K562 (cell line): Measurements from ENCODE around the gene NTRK1. TPM values are rescaled to one million over a fixed set of nuclear protein-coding genes. Genes with fewer than 3 reads are reported as not detected.

Experiments used
- CC2D1A ChIP-seq: fragments of 450-650 bp; IDR thresholded peaks from 2 replicates; pipeline ENCODE4 v1.6.1; 2017; ENCODE audit warnings: mild to moderate bottlenecking
- CREB1 ChIP-seq, 2 experiments: sonication (generic) in 1 of 2; formaldehyde crosslinking in 1 of 2; IDR thresholded peaks; 2 replicates each; pipeline versions ENCODE4 v1.6.1 to v1.8.0; 2012 to 2022; ENCODE audit warnings: inconsistent platforms in 1 of 2, mild to moderate bottlenecking in 1 of 2, missing genetic modification reagents in 1 of 2, moderate library complexity in 1 of 2
- DMBX1 ChIP-seq: fragments of 250-450 bp; sonication (Bioruptor Pico); IDR thresholded peaks from 2 replicates; pipeline ENCODE4 v1.8.0; 2022; ENCODE audit warnings: inconsistent platforms, mild to moderate bottlenecking, moderate library complexity, borderline replicate concordance
- HNRNPL ChIP-seq: fragments of 200-400 bp; formaldehyde crosslinking; IDR thresholded peaks from 2 replicates; pipeline ENCODE4 v1.6.1; 2017; ENCODE audit warnings: low read depth, mild to moderate bottlenecking, low read length
- JUND ChIP-seq, 2 experiments: IDR thresholded peaks; 2 replicates in 1 of 2; 3 replicates in 1 of 2; pipeline ENCODE4 v1.6.1; 2011; ENCODE audit warnings: borderline replicate concordance in 2 of 2, low read depth in 2 of 2, low read length in 2 of 2, improper control_type of control experiment in 1 of 2, missing biosample characterization in 1 of 2, missing genetic modification characterization in 1 of 2, missing genetic modification reagents in 1 of 2
- LEF1 ChIP-seq: fragments of 450-650 bp; IDR thresholded peaks from 2 replicates; pipeline ENCODE4 v1.6.1; 2016; ENCODE audit warnings: mild to moderate bottlenecking
- SP2 ChIP-seq: IDR thresholded peaks from 2 replicates; pipeline ENCODE4 v1.6.1; 2011; ENCODE audit warnings: mild to moderate bottlenecking, low read depth, low read length, moderate library complexity; ENCODE audit not compliant: poor library complexity, severe bottlenecking; ENCODE audit errors: extremely low read depth
- SRSF9 ChIP-seq: fragments of 200-400 bp; formaldehyde crosslinking; IDR thresholded peaks from 2 replicates; pipeline ENCODE4 v1.6.1; 2017; ENCODE audit warnings: low read depth, low read length, borderline replicate concordance
- TBL1XR1 ChIP-seq, 2 experiments: IDR thresholded peaks; 2 replicates each; pipeline ENCODE4 v1.6.1; 2012; ENCODE audit warnings: improper control_type of control experiment in 2 of 2, low read length in 2 of 2, mild to moderate bottlenecking in 1 of 2
- THRAP3 ChIP-seq: fragments of 450-650 bp; IDR thresholded peaks from 2 replicates; pipeline ENCODE4 v1.6.1; 2016; ENCODE audit warnings: mild to moderate bottlenecking, inconsistent platforms, borderline replicate concordance
- WHSC1 ChIP-seq: IDR thresholded peaks from one replicate; pipeline ENCODE4 v1.6.1; 2012; ENCODE audit warnings: low read length, control low read depth, inconsistent platforms
- ZNF695 ChIP-seq: fragments of 450-650 bp; formaldehyde crosslinking; IDR thresholded peaks from 2 replicates; pipeline ENCODE4 v1.4.0; 2020; ENCODE audit warnings: mild to moderate bottlenecking, moderate library complexity
- ZNF79 ChIP-seq: fragments of 250-450 bp; sonication (Bioruptor Pico); IDR thresholded peaks from 2 replicates; pipeline ENCODE4 v1.4.0; 2020; ENCODE audit warnings: low read depth, mild to moderate bottlenecking, moderate library complexity
- polyA plus RNA-seq, 8 experiments: library from polyadenylated mRNA; depleted of rRNA in 4 of 8; stranded (reverse) in 5 of 8; unstranded in 3 of 8; fragments of >200 nt; fragmentation: Nextera tagmentation in 2 of 8; fragmentation: Illumina TruSeq in 1 of 8; extraction: Ambion mirVana in 2 of 8; extraction: Trizol in 1 of 8; gene quantifications; 2 replicates each; pipeline versions ENCODE4 v1.2.1 to v1.2.3, GENCODE V29; 2011 to 2014; ENCODE audit warnings: inconsistent platforms in 1 of 8, missing spikeins in 1 of 8
- total RNA-seq, 7 experiments: library from RNA; depleted of rRNA in 6 of 7; stranded (reverse); fragments of >200 nt in 6 of 7; fragmentation: Illumina TruSeq in 2 of 7; extraction: Trizol in 2 of 7; gene quantifications; 2 replicates each; pipeline versions ENCODE4 v1.2.1 to v1.2.3, GENCODE V29; 2011 to 2021; ENCODE audit warnings: low replicate concordance in 1 of 7
- TF ChIP-seq, protein P1 (sequence below): sonication (generic); formaldehyde crosslinking; IDR thresholded peaks from 2 replicates; pipeline ENCODE4 v1.8.0; 2022; ENCODE audit warnings: mild to moderate bottlenecking, missing genetic modification reagents
- TF ChIP-seq, protein P2 (sequence below): fragments of 250-450 bp; sonication (Bioruptor Pico); IDR thresholded peaks from 2 replicates; pipeline ENCODE4 v1.8.0; 2021; ENCODE audit warnings: moderate library complexity, mild to moderate bottlenecking, inconsistent platforms
- TF ChIP-seq, protein P3 (sequence below): fragments of 250-450 bp; sonication (Bioruptor Pico); IDR thresholded peaks from 2 replicates; pipeline ENCODE4 v1.8.0; 2022; ENCODE audit warnings: inconsistent platforms, mild to moderate bottlenecking, moderate library complexity, borderline replicate concordance
- TF ChIP-seq, protein P4 (sequence below), 3 experiments: IDR thresholded peaks in 2 of 3; conservative IDR thresholded peaks in 1 of 3; 2 replicates each; pipeline ENCODE4 v1.5.1; 2011 to 2012; ENCODE audit warnings: low read length in 3 of 3, mild to moderate bottlenecking in 3 of 3, control low read depth in 2 of 3, improper control_type of control experiment in 1 of 3, inconsistent platforms in 1 of 3, low read depth in 1 of 3, mixed read lengths in 1 of 3, moderate library complexity in 1 of 3; ENCODE audit not compliant: insufficient read depth in 2 of 3
- TF ChIP-seq, protein P5 (sequence below): sonication (generic); formaldehyde crosslinking; IDR thresholded peaks from 2 replicates; pipeline ENCODE4 v1.4.0; 2020; ENCODE audit warnings: mild to moderate bottlenecking, missing genetic modification reagents

The NTRK1 gene
- total and polyA plus RNA-seq, 9 of the 15 experiments (the other 6 are each of a cell fraction or from before 2014, with no cell fraction given), result 0.46 to 30.0 (median 7.9) TPM

DNA sequence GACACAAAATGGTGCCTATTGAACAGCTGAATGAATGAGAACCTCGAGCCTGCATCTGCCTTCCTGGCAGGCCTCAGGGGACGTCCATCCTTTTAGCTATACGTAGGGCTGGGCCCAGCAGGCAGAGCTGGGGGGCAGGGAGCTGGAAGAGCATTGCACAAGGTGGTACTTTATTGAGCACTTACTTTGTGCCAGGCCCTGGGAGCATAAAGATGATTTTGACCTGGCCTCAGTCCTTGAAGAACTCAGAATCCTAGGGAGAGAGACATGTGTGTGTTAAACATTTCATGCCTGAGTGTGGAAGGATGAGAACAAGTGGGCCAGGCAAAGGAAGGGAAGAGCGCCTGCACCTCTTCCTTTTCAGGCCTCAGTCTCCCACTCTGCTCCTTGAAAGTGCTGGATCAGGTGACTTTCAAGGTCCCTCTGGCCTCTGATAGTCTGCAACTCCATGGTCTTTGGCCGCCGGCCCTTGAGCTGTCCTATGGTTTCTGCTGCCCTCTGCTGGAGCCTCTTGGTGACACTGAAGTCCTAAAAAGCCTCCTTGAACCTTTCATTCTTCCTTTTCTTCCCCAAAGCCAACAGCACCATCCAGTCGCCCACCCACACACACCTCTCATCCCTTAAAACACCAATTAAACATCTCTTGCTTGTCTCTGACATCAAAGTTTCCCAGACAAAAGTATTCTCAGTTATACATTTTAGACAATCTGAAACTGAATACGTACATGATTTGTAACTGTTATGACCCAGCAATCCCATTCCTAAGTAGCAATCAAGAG, 29.3 kb downstream of the NTRK1 start (continued):
- TF ChIP-seq CREB1 (IDR thresholded peaks at IDR 0.05) (no peak), CREB1 (CRISPR knock-in tag; IDR thresholded peaks at IDR 0.05) (no peak), ZNF79 (CRISPR knock-in tag) (no peak), WHSC1 (no peak), THRAP3 (0 out of 2 replicates have a peak, but pooled peaks have one; percentile 83), ZNF695 (CRISPR knock-in tag) (no peak), CC2D1A (peak; percentile 85; the same call in 1 of the 2 replicates), TBL1XR1 (IDR thresholded peaks at IDR 0.05; ENCODE audit: low read length in 2 of 2) (peak in 1 of 2 experiments; percentile 30; a peak in 1 of 4 replicates), HNRNPL (no peak), DMBX1 (no peak), SP2 (peak; percentile 65), SRSF9 (no peak), JUND (IDR thresholded peaks at IDR 0.05; ENCODE audit: borderline replicate concordance, low read depth, low read length) (peak; percentile 68), JUND (tag; IDR thresholded peaks at IDR 0.05; ENCODE audit: borderline replicate concordance, low read depth, low read length) (no peak; the same call in 2 of the 3 replicates), LEF1 (no peak)
- TF ChIP-seq, protein P1, sequence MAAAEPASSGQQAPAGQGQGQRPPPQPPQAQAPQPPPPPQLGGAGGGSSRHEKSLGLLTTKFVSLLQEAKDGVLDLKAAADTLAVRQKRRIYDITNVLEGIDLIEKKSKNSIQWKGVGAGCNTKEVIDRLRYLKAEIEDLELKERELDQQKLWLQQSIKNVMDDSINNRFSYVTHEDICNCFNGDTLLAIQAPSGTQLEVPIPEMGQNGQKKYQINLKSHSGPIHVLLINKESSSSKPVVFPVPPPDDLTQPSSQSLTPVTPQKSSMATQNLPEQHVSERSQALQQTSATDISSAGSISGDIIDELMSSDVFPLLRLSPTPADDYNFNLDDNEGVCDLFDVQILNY (CRISPR knock-in tag), result no peak
- TF ChIP-seq, protein P2, sequence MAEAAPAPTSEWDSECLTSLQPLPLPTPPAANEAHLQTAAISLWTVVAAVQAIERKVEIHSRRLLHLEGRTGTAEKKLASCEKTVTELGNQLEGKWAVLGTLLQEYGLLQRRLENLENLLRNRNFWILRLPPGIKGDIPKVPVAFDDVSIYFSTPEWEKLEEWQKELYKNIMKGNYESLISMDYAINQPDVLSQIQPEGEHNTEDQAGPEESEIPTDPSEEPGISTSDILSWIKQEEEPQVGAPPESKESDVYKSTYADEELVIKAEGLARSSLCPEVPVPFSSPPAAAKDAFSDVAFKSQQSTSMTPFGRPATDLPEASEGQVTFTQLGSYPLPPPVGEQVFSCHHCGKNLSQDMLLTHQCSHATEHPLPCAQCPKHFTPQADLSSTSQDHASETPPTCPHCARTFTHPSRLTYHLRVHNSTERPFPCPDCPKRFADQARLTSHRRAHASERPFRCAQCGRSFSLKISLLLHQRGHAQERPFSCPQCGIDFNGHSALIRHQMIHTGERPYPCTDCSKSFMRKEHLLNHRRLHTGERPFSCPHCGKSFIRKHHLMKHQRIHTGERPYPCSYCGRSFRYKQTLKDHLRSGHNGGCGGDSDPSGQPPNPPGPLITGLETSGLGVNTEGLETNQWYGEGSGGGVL, result no peak
- TF ChIP-seq, protein P3, sequence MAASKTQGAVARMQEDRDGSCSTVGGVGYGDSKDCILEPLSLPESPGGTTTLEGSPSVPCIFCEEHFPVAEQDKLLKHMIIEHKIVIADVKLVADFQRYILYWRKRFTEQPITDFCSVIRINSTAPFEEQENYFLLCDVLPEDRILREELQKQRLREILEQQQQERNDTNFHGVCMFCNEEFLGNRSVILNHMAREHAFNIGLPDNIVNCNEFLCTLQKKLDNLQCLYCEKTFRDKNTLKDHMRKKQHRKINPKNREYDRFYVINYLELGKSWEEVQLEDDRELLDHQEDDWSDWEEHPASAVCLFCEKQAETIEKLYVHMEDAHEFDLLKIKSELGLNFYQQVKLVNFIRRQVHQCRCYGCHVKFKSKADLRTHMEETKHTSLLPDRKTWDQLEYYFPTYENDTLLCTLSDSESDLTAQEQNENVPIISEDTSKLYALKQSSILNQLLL (CRISPR knock-in tag), result no peak
- TF ChIP-seq, protein P4, sequence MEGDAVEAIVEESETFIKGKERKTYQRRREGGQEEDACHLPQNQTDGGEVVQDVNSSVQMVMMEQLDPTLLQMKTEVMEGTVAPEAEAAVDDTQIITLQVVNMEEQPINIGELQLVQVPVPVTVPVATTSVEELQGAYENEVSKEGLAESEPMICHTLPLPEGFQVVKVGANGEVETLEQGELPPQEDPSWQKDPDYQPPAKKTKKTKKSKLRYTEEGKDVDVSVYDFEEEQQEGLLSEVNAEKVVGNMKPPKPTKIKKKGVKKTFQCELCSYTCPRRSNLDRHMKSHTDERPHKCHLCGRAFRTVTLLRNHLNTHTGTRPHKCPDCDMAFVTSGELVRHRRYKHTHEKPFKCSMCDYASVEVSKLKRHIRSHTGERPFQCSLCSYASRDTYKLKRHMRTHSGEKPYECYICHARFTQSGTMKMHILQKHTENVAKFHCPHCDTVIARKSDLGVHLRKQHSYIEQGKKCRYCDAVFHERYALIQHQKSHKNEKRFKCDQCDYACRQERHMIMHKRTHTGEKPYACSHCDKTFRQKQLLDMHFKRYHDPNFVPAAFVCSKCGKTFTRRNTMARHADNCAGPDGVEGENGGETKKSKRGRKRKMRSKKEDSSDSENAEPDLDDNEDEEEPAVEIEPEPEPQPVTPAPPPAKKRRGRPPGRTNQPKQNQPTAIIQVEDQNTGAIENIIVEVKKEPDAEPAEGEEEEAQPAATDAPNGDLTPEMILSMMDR (IDR thresholded peaks at IDR 0.05 in 2 of 3, conservative IDR thresholded peaks at IDR 0.05 in 1 of 3; ENCODE audit: insufficient read depth in 2 of 3, low read depth in 1 of 3, low read length in 3 of 3), result peak; percentile 89 to 95 (median 90)
- TF ChIP-seq, protein P5, sequence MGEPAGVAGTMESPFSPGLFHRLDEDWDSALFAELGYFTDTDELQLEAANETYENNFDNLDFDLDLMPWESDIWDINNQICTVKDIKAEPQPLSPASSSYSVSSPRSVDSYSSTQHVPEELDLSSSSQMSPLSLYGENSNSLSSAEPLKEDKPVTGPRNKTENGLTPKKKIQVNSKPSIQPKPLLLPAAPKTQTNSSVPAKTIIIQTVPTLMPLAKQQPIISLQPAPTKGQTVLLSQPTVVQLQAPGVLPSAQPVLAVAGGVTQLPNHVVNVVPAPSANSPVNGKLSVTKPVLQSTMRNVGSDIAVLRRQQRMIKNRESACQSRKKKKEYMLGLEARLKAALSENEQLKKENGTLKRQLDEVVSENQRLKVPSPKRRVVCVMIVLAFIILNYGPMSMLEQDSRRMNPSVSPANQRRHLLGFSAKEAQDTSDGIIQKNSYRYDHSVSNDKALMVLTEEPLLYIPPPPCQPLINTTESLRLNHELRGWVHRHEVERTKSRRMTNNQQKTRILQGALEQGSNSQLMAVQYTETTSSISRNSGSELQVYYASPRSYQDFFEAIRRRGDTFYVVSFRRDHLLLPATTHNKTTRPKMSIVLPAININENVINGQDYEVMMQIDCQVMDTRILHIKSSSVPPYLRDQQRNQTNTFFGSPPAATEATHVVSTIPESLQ (CRISPR knock-in tag), result no peak
